HG03045 (cell line): ENCODE data around the gene CCDC92.
A peak's percentile ranks its signal among the peaks of the same experiment; 100 is the strongest.

Experiments used
- ATAC-seq: cut with Tn5 transposase; IDR thresholded peaks from one replicate; pipeline ENCODE4 v1.9.1; 2021; ENCODE audit warnings: mild to moderate bottlenecking, moderate library complexity; ENCODE audit not compliant: unreplicated experiment

Gene CCDC92

GRCh38 chr12:123979566-123979965, 6.9 kb upstream of the CCDC92 start:
- no peak for ATAC-seq

- no peak for ATAC-seq
These were observed 3.7 kb upstream of the CCDC92 start for GRCh38 chr12:123976227-123976826.

- peak; percentile 6 for ATAC-seq
These were observed 1.1 kb upstream of the CCDC92 start for GRCh38 chr12:123973552-123974341.

GRCh38 chr12:123971770-123972456, 718 bp downstream of the CCDC92 start:
- ATAC-seq = peak; percentile 7

GRCh38 chr12:123971449-123971769, 1.2 kb downstream of the CCDC92 start:
- no peak for ATAC-seq

- ATAC-seq = no peak
These were observed 5.5 kb downstream of the CCDC92 start for GRCh38 chr12:123967121-123967586.

GRCh38 chr12:123966596-123966995, 6.0 kb downstream of the CCDC92 start:
- ATAC-seq = no peak

GRCh38 chr12:123965382-123965781, 7.2 kb downstream of the CCDC92 start:
- ATAC-seq = no peak

- no peak for ATAC-seq
These were observed 8.8 kb downstream of the CCDC92 start for GRCh38 chr12:123963821-123964220.

- no peak for ATAC-seq
These were observed 10.1 kb downstream of the CCDC92 start for GRCh38 chr12:123962513-123962912.

GRCh38 chr12:123961585-123962345, 10.9 kb downstream of the CCDC92 start:
- ATAC-seq = no peak

- ATAC-seq = no peak
These were observed 11.8 kb downstream of the CCDC92 start for GRCh38 chr12:123960856-123961255.

GRCh38 chr12:123960029-123960735, 12.4 kb downstream of the CCDC92 start:
- no peak for ATAC-seq

- no peak for ATAC-seq
These were observed 13.8 kb downstream of the CCDC92 start for GRCh38 chr12:123958876-123959275.

- ATAC-seq = no peak
These were observed 14.2 kb downstream of the CCDC92 start for GRCh38 chr12:123958462-123958861.

GRCh38 chr12:123957196-123957595, 15.4 kb downstream of the CCDC92 start:
- no peak for ATAC-seq

GRCh38 chr12:123956249-123956648, 16.4 kb downstream of the CCDC92 start:
- no peak for ATAC-seq

GRCh38 chr12:123954647-123955350, 17.8 kb downstream of the CCDC92 start:
- ATAC-seq = no peak

GRCh38 chr12:123952037-123952436, 20.6 kb downstream of the CCDC92 start:
- no peak for ATAC-seq

GRCh38 chr12:123951467-123951866, 21.2 kb downstream of the CCDC92 start:
- ATAC-seq = no peak
